ENCODE results near the gene SCFD2.

GRCh38 chr4:53005808-53006207 lies 360.1 kb downstream of the SCFD2 start:
- TF ChIP-seq EZH2 (IDR thresholded peaks at IDR 0.05; ENCODE audit: low read depth) (no peak), CTCF (conservative IDR thresholded peaks at IDR 0.05) (no peak)

All from PC-9 (cell line).